KMS-11 (cell line): ENCODE results near the gene CHODL.

Experiments
- H2AFZ ChIP-seq: fragments of 200-600 bp; sonication (generic); 2 replicates; pipeline ENCODE4 v1.6.1; 2016; ENCODE audit warnings: antibody characterized with exemption, mixed run types, low read depth
- H3K27ac ChIP-seq: fragments of 200-600 bp; sonication (generic); 2 replicates; pipeline ENCODE4 v1.6.1; 2016; ENCODE audit warnings: mild to moderate bottlenecking, mixed run types
- H3K27me3 ChIP-seq: fragments of 200-600 bp; sonication (generic); 2 replicates; pipeline ENCODE4 v1.6.1; 2017; ENCODE audit warnings: mild to moderate bottlenecking, low read depth, mixed run types, moderate library complexity; ENCODE audit not compliant: insufficient read depth
- H3K36me3 ChIP-seq: fragments of 200-600 bp; sonication (generic); 2 replicates; pipeline ENCODE4 v1.6.1; 2017; ENCODE audit warnings: mild to moderate bottlenecking, mixed run types; ENCODE audit not compliant: insufficient read depth
- H3K4me1 ChIP-seq: fragments of 200-600 bp; sonication (generic); 2 replicates; pipeline ENCODE4 v1.6.1; 2016; ENCODE audit warnings: mild to moderate bottlenecking, low read depth, mixed run types; ENCODE audit not compliant: poor library complexity, severe bottlenecking
- H3K4me2 ChIP-seq: fragments of 200-600 bp; sonication (generic); 2 replicates; pipeline ENCODE4 v1.7.0; 2016; ENCODE audit warnings: mild to moderate bottlenecking, mixed run types
- H3K4me3 ChIP-seq: fragments of 200-600 bp; sonication (generic); IDR thresholded peaks from 2 replicates; pipeline ENCODE4 v1.6.1; 2017; ENCODE audit warnings: low read depth, low read length, mixed read lengths; ENCODE audit not compliant: insufficient read depth
- H3K79me2 ChIP-seq: fragments of 200-600 bp; sonication (generic); 2 replicates; pipeline ENCODE4 v1.6.1; 2016; ENCODE audit warnings: low read depth, mixed run types; ENCODE audit not compliant: insufficient read depth
- H3K9ac ChIP-seq: fragments of 200-600 bp; sonication (generic); 2 replicates; pipeline ENCODE4 v1.6.1; 2016; ENCODE audit warnings: mild to moderate bottlenecking, mixed run types
- H4K20me1 ChIP-seq: fragments of 200-600 bp; sonication (generic); 2 replicates; pipeline ENCODE4 v1.6.1; 2016; ENCODE audit warnings: mild to moderate bottlenecking, mixed run types; ENCODE audit not compliant: insufficient read depth
- TF ChIP-seq, protein P1 (sequence below): fragments of 200-600 bp; sonication (generic); conservative IDR thresholded peaks from 2 replicates; pipeline ENCODE4 v1.6.1; 2017; ENCODE audit warnings: low read depth, mild to moderate bottlenecking, antibody characterized with exemption, low read length, moderate library complexity, mixed read lengths

CHODL gene

DNA sequence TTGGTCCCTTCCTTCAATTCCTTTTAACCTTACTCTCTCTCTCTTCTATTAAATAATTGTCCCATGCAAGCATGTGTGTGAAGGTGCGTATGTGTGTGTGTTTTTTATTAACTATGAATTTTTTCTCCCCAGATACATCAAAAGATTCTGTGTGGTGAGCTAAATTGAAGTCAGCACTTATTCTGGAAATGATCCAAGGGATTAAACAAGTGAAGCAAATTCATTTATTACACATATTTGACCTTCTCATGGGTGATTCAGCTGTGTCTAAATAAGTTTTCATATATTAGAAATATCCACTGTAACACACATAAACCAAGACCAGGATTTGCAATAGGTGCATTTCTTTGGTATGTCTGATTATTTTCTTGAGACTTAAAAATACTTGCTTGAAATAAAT is 24.3 kb downstream of the CHODL start:
- Histone ChIP-seq H4K20me1 (no peaks in the 10 kb centered on the region), H3K27ac (no peak overlapping the region), H3K27me3 (no peaks in the 10 kb centered on the region), H3K4me1 (peaks cover 27% of the 10 kb centered on the region), H3K36me3 (no peaks in the 10 kb centered on the region), H3K4me2 (no peak overlapping the region), H2AFZ (no peak overlapping the region), H3K79me2 (no peaks in the 10 kb centered on the region), H3K9ac (no peak overlapping the region), H3K4me3 (no peak overlapping the region)
- TF ChIP-seq, protein P1, sequence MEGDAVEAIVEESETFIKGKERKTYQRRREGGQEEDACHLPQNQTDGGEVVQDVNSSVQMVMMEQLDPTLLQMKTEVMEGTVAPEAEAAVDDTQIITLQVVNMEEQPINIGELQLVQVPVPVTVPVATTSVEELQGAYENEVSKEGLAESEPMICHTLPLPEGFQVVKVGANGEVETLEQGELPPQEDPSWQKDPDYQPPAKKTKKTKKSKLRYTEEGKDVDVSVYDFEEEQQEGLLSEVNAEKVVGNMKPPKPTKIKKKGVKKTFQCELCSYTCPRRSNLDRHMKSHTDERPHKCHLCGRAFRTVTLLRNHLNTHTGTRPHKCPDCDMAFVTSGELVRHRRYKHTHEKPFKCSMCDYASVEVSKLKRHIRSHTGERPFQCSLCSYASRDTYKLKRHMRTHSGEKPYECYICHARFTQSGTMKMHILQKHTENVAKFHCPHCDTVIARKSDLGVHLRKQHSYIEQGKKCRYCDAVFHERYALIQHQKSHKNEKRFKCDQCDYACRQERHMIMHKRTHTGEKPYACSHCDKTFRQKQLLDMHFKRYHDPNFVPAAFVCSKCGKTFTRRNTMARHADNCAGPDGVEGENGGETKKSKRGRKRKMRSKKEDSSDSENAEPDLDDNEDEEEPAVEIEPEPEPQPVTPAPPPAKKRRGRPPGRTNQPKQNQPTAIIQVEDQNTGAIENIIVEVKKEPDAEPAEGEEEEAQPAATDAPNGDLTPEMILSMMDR, result no peak

DNA sequence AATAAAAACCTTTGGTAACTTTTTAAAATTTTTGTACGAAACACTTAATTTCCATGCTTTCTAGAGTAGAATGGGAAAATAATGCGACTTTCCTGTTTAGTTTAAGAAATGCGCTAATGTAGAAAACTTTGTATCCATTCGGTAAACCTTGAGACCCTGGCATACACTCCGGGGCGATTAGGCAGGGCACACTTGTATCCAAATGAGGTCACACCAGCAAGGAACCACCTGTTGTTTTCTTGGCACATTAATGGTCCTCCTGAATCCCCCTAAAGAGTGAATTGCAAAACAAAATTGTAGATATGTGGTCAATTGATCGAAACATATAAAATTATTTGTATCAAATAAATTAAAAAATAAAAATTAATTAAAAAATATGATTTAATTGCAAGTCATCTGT is 25.2 kb downstream of the CHODL start:
- Histone ChIP-seq H3K27ac (no peak overlapping the region), H3K27me3 (no peaks in the 10 kb centered on the region), H3K4me1 (peaks cover 36% of the 10 kb centered on the region), H3K9ac (no peak overlapping the region), H3K4me3 (no peak overlapping the region), H4K20me1 (no peaks in the 10 kb centered on the region), H2AFZ (no peak overlapping the region), H3K36me3 (no peaks in the 10 kb centered on the region), H3K4me2 (no peak overlapping the region), H3K79me2 (no peaks in the 10 kb centered on the region)
- TF ChIP-seq, protein P1, result no peak

DNA sequence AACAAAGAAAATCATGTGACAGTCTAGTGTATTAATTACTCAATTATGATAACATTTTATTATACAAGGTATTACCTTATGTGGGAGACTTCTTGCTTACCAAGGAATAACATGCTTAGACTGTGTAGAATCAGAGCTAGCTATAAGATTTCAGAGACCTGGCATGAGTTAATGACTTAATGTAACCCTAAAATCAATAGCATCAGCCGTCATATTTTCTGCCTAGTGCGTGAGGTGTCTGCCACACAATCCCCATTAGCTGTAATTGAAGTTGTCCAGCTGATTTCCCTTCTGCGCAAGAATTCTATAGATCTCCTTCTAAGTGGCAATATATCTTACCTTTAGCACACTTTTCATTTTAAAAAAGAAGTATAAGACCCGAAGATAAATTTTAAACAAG is 28.8 kb downstream of the CHODL start:
- Histone ChIP-seq H3K4me3 (no peak overlapping the region), H4K20me1 (no peaks in the 10 kb centered on the region), H3K9ac (no peak overlapping the region), H3K36me3 (no peaks in the 10 kb centered on the region), H3K79me2 (no peaks in the 10 kb centered on the region), H3K27me3 (no peaks in the 10 kb centered on the region), H3K27ac (peak overlapping the region; percentile 90; the same call in 1 of the 2 replicates), H3K4me1 (peaks cover 72% of the 10 kb centered on the region), H3K4me2 (peak overlapping the region; percentile 69), H2AFZ (no peak overlapping the region)
- TF ChIP-seq, protein P1, result no peak

DNA sequence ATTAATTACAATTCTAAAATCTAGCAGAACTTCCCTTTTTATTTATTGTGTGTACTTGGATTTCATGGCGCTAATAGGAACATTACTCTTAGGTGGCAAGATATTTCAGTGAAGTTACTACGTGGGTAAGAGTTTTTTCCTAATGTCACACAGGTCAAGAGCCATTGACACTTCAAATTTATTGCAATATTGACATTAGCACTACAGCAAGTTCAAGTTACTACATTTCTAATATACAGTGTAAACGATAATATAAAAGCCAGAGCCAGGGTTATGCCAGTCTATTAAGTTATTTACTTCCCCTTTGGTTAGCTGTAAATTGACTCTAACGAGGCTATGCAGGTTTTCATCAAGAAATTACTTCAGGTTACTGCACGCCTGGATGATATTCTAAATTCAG is 29.7 kb downstream of the CHODL start:
- Histone ChIP-seq H3K4me1 (peaks cover 78% of the 10 kb centered on the region), H3K4me2 (peak overlapping the region; percentile 69), H3K79me2 (no peaks in the 10 kb centered on the region), H3K4me3 (no peak overlapping the region), H3K9ac (peak overlapping the region; percentile 43; the same call in 1 of the 2 replicates), H2AFZ (peak overlapping the region; percentile 3; the same call in 1 of the 2 replicates), H4K20me1 (no peaks in the 10 kb centered on the region), H3K27me3 (no peaks in the 10 kb centered on the region), H3K27ac (peak overlapping the region; percentile 90), H3K36me3 (no peaks in the 10 kb centered on the region)
- TF ChIP-seq, protein P1, result no peak
